HepG2 (cell line): ENCODE data around the gene GNG3. TPM values are rescaled to one million over a fixed set of nuclear protein-coding genes. Genes with fewer than 3 reads are reported as not detected.

Experiments
- CEBPB ChIP-seq: IDR thresholded peaks from 2 replicates; pipeline ENCODE4 v1.6.1; 2011; ENCODE audit warnings: low read depth, low read length, improper control_type of control experiment, borderline replicate concordance
- EHMT2 ChIP-seq: fragments of 200-600 bp; sonication (generic); IDR thresholded peaks from 2 replicates; pipeline ENCODE4 v1.7.0; 2017; ENCODE audit warnings: antibody characterized with exemption, low read depth, low read length, borderline replicate concordance
- FOSL1 ChIP-seq: sonication (generic); formaldehyde crosslinking; IDR thresholded peaks from 2 replicates; pipeline ENCODE4 v1.9.0; 2021; ENCODE audit warnings: missing genetic modification reagents, borderline replicate concordance
- GATAD2A ChIP-seq: IDR thresholded peaks from 2 replicates; pipeline ENCODE4 v1.6.1; 2016
- KDM5B ChIP-seq: sonication (generic); formaldehyde crosslinking; IDR thresholded peaks from 2 replicates; pipeline ENCODE4 v1.4.0; 2020; ENCODE audit warnings: missing genetic modification reagents, mild to moderate bottlenecking, borderline replicate concordance
- POLR2AphosphoS2 ChIP-seq: IDR thresholded peaks from 2 replicates; pipeline ENCODE4 v1.6.1; 2011; ENCODE audit warnings: low read depth, low read length, improper control_type of control experiment
- RELA ChIP-seq: sonication (generic); formaldehyde crosslinking; IDR thresholded peaks from 2 replicates; pipeline ENCODE4 v1.4.0; 2020; ENCODE audit warnings: missing genetic modification reagents
- REXO4 ChIP-seq: sonication (generic); formaldehyde crosslinking; IDR thresholded peaks from 2 replicates; pipeline ENCODE4 v1.8.0; 2022; ENCODE audit warnings: missing genetic modification reagents, mild to moderate bottlenecking, borderline replicate concordance
- SOX6 ChIP-seq, 2 experiments: fragments of 450-650 bp in 1 of 2; sonication (generic) in 1 of 2; formaldehyde crosslinking in 1 of 2; IDR thresholded peaks; 2 replicates each; pipeline versions ENCODE4 v1.4.0 to v1.6.1; 2017 to 2020; ENCODE audit warnings: antibody characterized with exemption in 1 of 2, mild to moderate bottlenecking in 1 of 2, missing genetic modification reagents in 1 of 2
- TCF12 ChIP-seq, 2 experiments: fragments of 450-650 bp in 1 of 2; sonication (generic) in 1 of 2; formaldehyde crosslinking in 1 of 2; IDR thresholded peaks; 2 replicates each; pipeline versions ENCODE4 v1.6.1 to v1.8.0; 2017 to 2022; ENCODE audit warnings: antibody characterized with exemption in 1 of 2, mild to moderate bottlenecking in 1 of 2, missing genetic modification reagents in 1 of 2, moderate library complexity in 1 of 2
- TEAD3 ChIP-seq: optimal IDR thresholded peaks from 2 replicates; pipeline ENCODE3; 2016; ENCODE audit warnings: borderline replicate concordance
- XRCC5 ChIP-seq: fragments of 200-400 bp; formaldehyde crosslinking; optimal IDR thresholded peaks from 2 replicates; pipeline ENCODE3; 2017; ENCODE audit warnings: mild to moderate bottlenecking, low read length
- YY1 ChIP-seq: IDR thresholded peaks from 2 replicates; pipeline ENCODE4 v1.6.1; 2011; ENCODE audit warnings: low read length, low read depth, moderate library complexity, mild to moderate bottlenecking; ENCODE audit not compliant: insufficient read depth, insufficient replicate concordance
- ZNF101 ChIP-seq: sonication (generic); formaldehyde crosslinking; IDR thresholded peaks from 2 replicates; pipeline ENCODE4 v1.4.0; 2020; ENCODE audit warnings: mild to moderate bottlenecking, low read depth, missing genetic modification reagents, borderline replicate concordance
- ZNF205 ChIP-seq: IDR thresholded peaks from 2 replicates; pipeline ENCODE4 v1.6.1; 2018; ENCODE audit warnings: missing biosample characterization, missing genetic modification reagents
- ZNF207 ChIP-seq: fragments of 450-650 bp; IDR thresholded peaks from 2 replicates; pipeline ENCODE4 v1.6.1; 2016; ENCODE audit warnings: antibody characterized with exemption, borderline replicate concordance
- ZNF30 ChIP-seq: sonication (generic); formaldehyde crosslinking; IDR thresholded peaks from 2 replicates; pipeline ENCODE4 v1.5.0; 2020; ENCODE audit warnings: mild to moderate bottlenecking, missing genetic modification reagents
- ZNF329 ChIP-seq: sonication (generic); formaldehyde crosslinking; IDR thresholded peaks from 2 replicates; pipeline ENCODE4 v1.9.0; 2021; ENCODE audit warnings: low read depth, mild to moderate bottlenecking, missing genetic modification reagents
- ZNF605 ChIP-seq: sonication (generic); formaldehyde crosslinking; IDR thresholded peaks from 2 replicates; pipeline ENCODE4 v1.8.0; 2022; ENCODE audit warnings: mild to moderate bottlenecking, missing genetic modification reagents
- ZNF644 ChIP-seq: IDR thresholded peaks from 2 replicates; pipeline ENCODE4 v1.6.1; 2016; ENCODE audit warnings: low read depth
- ZNF670 ChIP-seq: sonication (generic); formaldehyde crosslinking; IDR thresholded peaks from 2 replicates; pipeline ENCODE4 v1.8.0; 2022; ENCODE audit warnings: mild to moderate bottlenecking, missing genetic modification reagents, borderline replicate concordance
- ZNF781 ChIP-seq: sonication (generic); formaldehyde crosslinking; IDR thresholded peaks from 2 replicates; pipeline ENCODE4 v1.5.1; 2020; ENCODE audit warnings: borderline replicate concordance, mild to moderate bottlenecking, missing genetic modification reagents; ENCODE audit errors: not compliant biosample characterization
- ZNF782 ChIP-seq: sonication (generic); formaldehyde crosslinking; IDR thresholded peaks from 2 replicates; pipeline ENCODE4 v1.4.0; 2020; ENCODE audit warnings: missing genetic modification reagents, mild to moderate bottlenecking, borderline replicate concordance
- polyA plus RNA-seq, 8 experiments: library from polyadenylated mRNA; depleted of rRNA in 3 of 8; stranded (reverse) in 7 of 8; unstranded in 1 of 8; fragments of >200 nt; fragmentation: Illumina TruSeq in 4 of 8; extraction: Trizol in 4 of 8; gene quantifications; 2 replicates each; pipeline versions ENCODE4 v1.2.1 to v1.2.3, GENCODE V29; 2011 to 2016; ENCODE audit warnings: low read depth in 4 of 8, missing spikeins in 1 of 8, mixed read lengths in 1 of 8; ENCODE audit not compliant: insufficient read depth in 1 of 8
- total RNA-seq, 5 experiments: library from RNA; depleted of rRNA; stranded (reverse); fragments of >200 nt; fragmentation: Illumina TruSeq; extraction: Trizol; gene quantifications; 2 replicates each; pipeline ENCODE4 v1.2.3, GENCODE V29; 2016; ENCODE audit warnings: low read depth in 1 of 5
- TF ChIP-seq, protein P1 (sequence below): sonication (generic); formaldehyde crosslinking; IDR thresholded peaks from 2 replicates; pipeline ENCODE4 v1.4.0; 2020; ENCODE audit warnings: mild to moderate bottlenecking, missing genetic modification reagents
- TF ChIP-seq, protein P2 (sequence below): sonication (generic); formaldehyde crosslinking; IDR thresholded peaks from 2 replicates; pipeline ENCODE4 v1.5.0; 2020; ENCODE audit warnings: missing genetic modification reagents
- TF ChIP-seq, protein P3 (sequence below): sonication (generic); formaldehyde crosslinking; IDR thresholded peaks from 2 replicates; pipeline ENCODE4 v1.5.0; 2020; ENCODE audit warnings: missing genetic modification reagents
- TF ChIP-seq, protein P4 (sequence below): sonication (generic); formaldehyde crosslinking; IDR thresholded peaks from 2 replicates; pipeline ENCODE4 v1.4.0; 2020; ENCODE audit warnings: missing genetic modification reagents

Gene GNG3
- total and polyA plus RNA-seq, 2 of the 13 experiments (the other 11 are each of a cell fraction or from before 2014, with no cell fraction given) = not detected

DNA sequence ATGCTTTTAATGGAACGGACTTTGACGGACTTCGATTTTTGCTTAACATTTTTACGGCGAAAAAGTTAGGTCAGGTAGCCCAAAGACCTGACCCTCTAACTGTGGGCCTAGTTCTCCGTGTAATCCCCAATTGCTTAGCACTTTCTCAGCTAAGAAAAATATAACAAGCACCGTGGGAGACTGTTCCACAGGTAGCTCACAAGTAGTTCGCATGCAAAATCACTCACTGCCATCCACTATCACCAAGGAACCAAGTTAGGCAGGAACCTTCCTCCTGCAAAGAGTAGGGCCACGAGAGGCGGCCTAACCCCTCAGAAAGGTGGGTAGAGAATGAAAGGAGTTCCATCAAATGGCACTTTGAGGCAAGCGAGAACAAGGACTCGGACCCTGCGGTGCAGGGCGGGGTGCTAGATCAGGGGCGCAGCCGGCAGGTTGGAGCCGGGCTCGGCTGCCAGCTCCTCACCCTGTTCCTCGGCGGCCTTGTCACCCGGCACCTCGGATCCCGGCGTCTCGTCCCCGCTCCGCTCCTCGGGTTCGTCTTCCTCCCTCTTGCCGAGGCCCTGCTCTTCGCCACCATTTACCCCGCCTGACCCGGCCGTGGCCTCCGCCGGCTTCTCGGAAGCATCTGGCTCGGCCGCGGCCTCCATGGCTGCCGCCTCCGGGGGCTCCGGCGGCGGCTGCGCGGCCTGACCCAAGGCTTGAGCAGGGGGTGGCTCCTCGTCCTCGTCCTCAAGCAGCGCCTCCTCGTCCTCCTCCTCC is 18.9 kb downstream of the GNG3 start (continued):
- TF ChIP-seq TCF12 (IDR thresholded peaks at IDR 0.05) = no peak
- TF ChIP-seq TCF12 (CRISPR knock-in tag; IDR thresholded peaks at IDR 0.05) = no peak
- no peak for TF ChIP-seq EHMT2
- TF ChIP-seq SOX6 (IDR thresholded peaks at IDR 0.05) = no peak
- TF ChIP-seq SOX6 (CRISPR knock-in tag; IDR thresholded peaks at IDR 0.05) = no peak
- TF ChIP-seq YY1 = no peak
- TF ChIP-seq ZNF605 (CRISPR knock-in tag) = 0 out of 2 replicates have a peak, but pooled peaks have one; percentile 16
- TF ChIP-seq RELA = no peak; the same call in 1 of the 2 replicates
- TF ChIP-seq ZNF781 (CRISPR knock-in tag) = no peak
- TF ChIP-seq ZNF670 = 0 out of 2 replicates have a peak, but pooled peaks have one; percentile 53
- no peak for TF ChIP-seq ZNF101 (CRISPR knock-in tag)
- no peak for TF ChIP-seq REXO4 (CRISPR knock-in tag)
- no peak for TF ChIP-seq ZNF644 (CRISPR knock-in tag)
- TF ChIP-seq TEAD3 (CRISPR knock-in tag) = no peak
- TF ChIP-seq, protein P1, sequence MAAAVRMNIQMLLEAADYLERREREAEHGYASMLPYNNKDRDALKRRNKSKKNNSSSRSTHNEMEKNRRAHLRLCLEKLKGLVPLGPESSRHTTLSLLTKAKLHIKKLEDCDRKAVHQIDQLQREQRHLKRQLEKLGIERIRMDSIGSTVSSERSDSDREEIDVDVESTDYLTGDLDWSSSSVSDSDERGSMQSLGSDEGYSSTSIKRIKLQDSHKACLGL (CRISPR knock-in tag) = no peak; the same call in 1 of the 2 replicates
- TF ChIP-seq KDM5B (CRISPR knock-in tag) = peak; percentile 1; the same call in 1 of the 2 replicates
- TF ChIP-seq, protein P2, sequence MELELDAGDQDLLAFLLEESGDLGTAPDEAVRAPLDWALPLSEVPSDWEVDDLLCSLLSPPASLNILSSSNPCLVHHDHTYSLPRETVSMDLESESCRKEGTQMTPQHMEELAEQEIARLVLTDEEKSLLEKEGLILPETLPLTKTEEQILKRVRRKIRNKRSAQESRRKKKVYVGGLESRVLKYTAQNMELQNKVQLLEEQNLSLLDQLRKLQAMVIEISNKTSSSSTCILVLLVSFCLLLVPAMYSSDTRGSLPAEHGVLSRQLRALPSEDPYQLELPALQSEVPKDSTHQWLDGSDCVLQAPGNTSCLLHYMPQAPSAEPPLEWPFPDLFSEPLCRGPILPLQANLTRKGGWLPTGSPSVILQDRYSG (CRISPR knock-in tag) = no peak
- TF ChIP-seq XRCC5 = no peak
- TF ChIP-seq ZNF30 (CRISPR knock-in tag) = no peak
- TF ChIP-seq, protein P3, sequence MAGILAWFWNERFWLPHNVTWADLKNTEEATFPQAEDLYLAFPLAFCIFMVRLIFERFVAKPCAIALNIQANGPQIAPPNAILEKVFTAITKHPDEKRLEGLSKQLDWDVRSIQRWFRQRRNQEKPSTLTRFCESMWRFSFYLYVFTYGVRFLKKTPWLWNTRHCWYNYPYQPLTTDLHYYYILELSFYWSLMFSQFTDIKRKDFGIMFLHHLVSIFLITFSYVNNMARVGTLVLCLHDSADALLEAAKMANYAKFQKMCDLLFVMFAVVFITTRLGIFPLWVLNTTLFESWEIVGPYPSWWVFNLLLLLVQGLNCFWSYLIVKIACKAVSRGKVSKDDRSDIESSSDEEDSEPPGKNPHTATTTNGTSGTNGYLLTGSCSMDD = no peak
- TF ChIP-seq, protein P4, sequence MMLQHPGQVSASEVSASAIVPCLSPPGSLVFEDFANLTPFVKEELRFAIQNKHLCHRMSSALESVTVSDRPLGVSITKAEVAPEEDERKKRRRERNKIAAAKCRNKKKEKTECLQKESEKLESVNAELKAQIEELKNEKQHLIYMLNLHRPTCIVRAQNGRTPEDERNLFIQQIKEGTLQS (CRISPR knock-in tag) = no peak
- no peak for TF ChIP-seq POLR2AphosphoS2
- no peak for TF ChIP-seq ZNF782 (CRISPR knock-in tag)
- TF ChIP-seq CEBPB = no peak
- TF ChIP-seq ZNF205 (CRISPR knock-in tag) = no peak
- no peak for TF ChIP-seq ZNF207
- no peak for TF ChIP-seq FOSL1 (CRISPR knock-in tag)
- TF ChIP-seq ZNF329 (CRISPR knock-in tag) = no peak
- no peak for TF ChIP-seq GATAD2A (CRISPR knock-in tag)
